Testis (tissue), 2 donors: Measurements from ENCODE around the gene NAA38.

ENCODE experiments used
- POLR2A ChIP-seq: fragments of 450-650 bp; IDR thresholded peaks from one replicate; pipeline ENCODE4 v1.6.1; 2017; ENCODE audit warnings: antibody characterized with exemption, mild to moderate bottlenecking, moderate library complexity
- TF ChIP-seq, protein P1 (sequence below), 3 experiments: fragments of 450-650 bp in 2 of 3; fragments of 200-600 bp in 1 of 3; sonication (generic) in 1 of 3; IDR thresholded peaks; one replicate each; pipeline ENCODE4 v1.5.1; 2016 to 2019; ENCODE audit warnings: antibody characterized with exemption in 3 of 3, mild to moderate bottlenecking in 2 of 3, moderate library complexity in 1 of 3

DNA sequence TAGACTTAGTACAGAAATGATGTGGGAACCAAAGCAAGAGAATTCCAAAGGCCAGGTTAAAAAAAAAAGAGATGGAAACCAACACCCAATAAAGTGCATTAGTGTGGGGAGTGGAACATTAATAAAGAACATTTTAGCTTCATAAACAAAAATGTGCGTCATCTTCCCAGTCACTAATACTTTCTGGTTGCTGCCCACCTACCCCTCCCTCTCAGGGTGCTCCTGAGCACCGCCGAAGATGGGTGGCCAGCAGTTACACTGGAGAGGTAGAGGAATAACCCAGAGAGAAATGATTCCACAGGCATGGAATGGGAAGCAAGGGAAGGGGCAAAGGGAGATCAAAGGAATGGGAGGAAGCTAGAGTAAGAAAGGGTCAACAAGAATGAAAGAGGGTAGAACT, 25.3 kb upstream of the NAA38 start:
- TF ChIP-seq, protein P1, sequence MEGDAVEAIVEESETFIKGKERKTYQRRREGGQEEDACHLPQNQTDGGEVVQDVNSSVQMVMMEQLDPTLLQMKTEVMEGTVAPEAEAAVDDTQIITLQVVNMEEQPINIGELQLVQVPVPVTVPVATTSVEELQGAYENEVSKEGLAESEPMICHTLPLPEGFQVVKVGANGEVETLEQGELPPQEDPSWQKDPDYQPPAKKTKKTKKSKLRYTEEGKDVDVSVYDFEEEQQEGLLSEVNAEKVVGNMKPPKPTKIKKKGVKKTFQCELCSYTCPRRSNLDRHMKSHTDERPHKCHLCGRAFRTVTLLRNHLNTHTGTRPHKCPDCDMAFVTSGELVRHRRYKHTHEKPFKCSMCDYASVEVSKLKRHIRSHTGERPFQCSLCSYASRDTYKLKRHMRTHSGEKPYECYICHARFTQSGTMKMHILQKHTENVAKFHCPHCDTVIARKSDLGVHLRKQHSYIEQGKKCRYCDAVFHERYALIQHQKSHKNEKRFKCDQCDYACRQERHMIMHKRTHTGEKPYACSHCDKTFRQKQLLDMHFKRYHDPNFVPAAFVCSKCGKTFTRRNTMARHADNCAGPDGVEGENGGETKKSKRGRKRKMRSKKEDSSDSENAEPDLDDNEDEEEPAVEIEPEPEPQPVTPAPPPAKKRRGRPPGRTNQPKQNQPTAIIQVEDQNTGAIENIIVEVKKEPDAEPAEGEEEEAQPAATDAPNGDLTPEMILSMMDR (IDR thresholded peaks at IDR 0.05), result no peak
- TF ChIP-seq POLR2A, result no peak
